H9 (cell line): ENCODE measurements around the gene NBEAL2. TPM values are rescaled to one million over a fixed set of nuclear protein-coding genes. Genes with fewer than 3 reads are reported as not detected.
A peak's percentile ranks its signal among the peaks of the same experiment; 100 is the strongest.

Experiments used
- DNase-seq: peaks from one replicate; pipeline ENCODE4 v3.0.0-alpha.2; 2017
- H2AFZ ChIP-seq: one replicate; pipeline ENCODE4 v1.6.1; 2013; ENCODE audit warnings: mild to moderate bottlenecking, low read length, control low read depth, moderate library complexity
- H2AK5ac ChIP-seq: 2 replicates; pipeline ENCODE4 v1.6.1; 2013; ENCODE audit warnings: low read length, control low read depth, mixed read lengths; ENCODE audit not compliant: insufficient read length
- H2BK120ac ChIP-seq: one replicate; pipeline ENCODE4 v1.6.1; 2013; ENCODE audit warnings: low read depth, mild to moderate bottlenecking, low read length, control low read depth, inconsistent platforms; ENCODE audit not compliant: poor library complexity, severe bottlenecking
- H2BK12ac ChIP-seq: 2 replicates; pipeline ENCODE4 v1.6.1; 2013; ENCODE audit warnings: low read length, control low read depth, mixed read lengths, low read depth; ENCODE audit not compliant: insufficient read length
- H2BK15ac ChIP-seq: 2 replicates; pipeline ENCODE4 v1.6.1; 2013; ENCODE audit warnings: low read depth, low read length, control low read depth
- H2BK20ac ChIP-seq: one replicate; pipeline ENCODE4 v1.6.1; 2013; ENCODE audit warnings: low read depth, mild to moderate bottlenecking, low read length, control low read depth, inconsistent platforms; ENCODE audit not compliant: poor library complexity, severe bottlenecking
- H2BK5ac ChIP-seq: 2 replicates; pipeline ENCODE4 v1.6.1; 2013; ENCODE audit warnings: low read length, control low read depth, mixed read lengths; ENCODE audit not compliant: insufficient read length
- H3K14ac ChIP-seq: 2 replicates; pipeline ENCODE4 v1.6.1; 2013; ENCODE audit warnings: low read length, control low read depth; ENCODE audit not compliant: insufficient read depth
- H3K18ac ChIP-seq: 2 replicates; pipeline ENCODE4 v1.6.1; 2013; ENCODE audit warnings: low read depth, mild to moderate bottlenecking, mixed read lengths, low read length, control low read depth; ENCODE audit not compliant: insufficient read length
- H3K23ac ChIP-seq: 2 replicates; pipeline ENCODE4 v1.6.1; 2013; ENCODE audit warnings: low read length, control low read depth, mixed read lengths, low read depth; ENCODE audit not compliant: insufficient read length
- H3K23me2 ChIP-seq: 2 replicates; pipeline ENCODE4 v1.6.1; 2013; ENCODE audit warnings: low read depth, mild to moderate bottlenecking, mixed read lengths, low read length, control low read depth; ENCODE audit not compliant: insufficient read length, poor library complexity, severe bottlenecking
- H3K27ac ChIP-seq: 2 replicates; pipeline ENCODE4 v1.5.1; 2013; ENCODE audit warnings: low read length, control low read depth, mixed read lengths, low read depth; ENCODE audit not compliant: insufficient read length
- H3K27me3 ChIP-seq: 2 replicates; pipeline ENCODE4 v1.6.1; 2013; ENCODE audit warnings: low read length, control low read depth, inconsistent platforms; ENCODE audit not compliant: insufficient read depth
- H3K4ac ChIP-seq: 2 replicates; pipeline ENCODE4 v1.6.1; 2013; ENCODE audit warnings: low read depth, mild to moderate bottlenecking, control low read depth, inconsistent platforms, low read length, moderate library complexity
- H3K4me1 ChIP-seq: 2 replicates; pipeline ENCODE4 v1.6.1; 2013; ENCODE audit warnings: low read length, control low read depth, inconsistent platforms; ENCODE audit not compliant: insufficient read depth
- H3K4me2 ChIP-seq: 2 replicates; pipeline ENCODE4 v1.6.1; 2013; ENCODE audit warnings: low read length, control low read depth, mixed read lengths; ENCODE audit not compliant: insufficient read length, insufficient read depth
- H3K56ac ChIP-seq: 2 replicates; pipeline ENCODE4 v1.6.1; 2013; ENCODE audit warnings: low read depth, mild to moderate bottlenecking, mixed read lengths, low read length, control low read depth; ENCODE audit not compliant: insufficient read length
- H3K79me1 ChIP-seq: 2 replicates; pipeline ENCODE4 v1.6.1; 2013; ENCODE audit warnings: low read depth, mild to moderate bottlenecking, moderate library complexity, low read length, control low read depth, inconsistent platforms; ENCODE audit not compliant: insufficient read depth, poor library complexity, severe bottlenecking
- H3K79me2 ChIP-seq: 2 replicates; pipeline ENCODE4 v1.6.1; 2013; ENCODE audit warnings: low read length, control low read depth, inconsistent platforms; ENCODE audit not compliant: insufficient read depth
- H3K9ac ChIP-seq: 2 replicates; pipeline ENCODE4 v1.6.1; 2013; ENCODE audit warnings: low read length, control low read depth, mixed read lengths; ENCODE audit not compliant: insufficient read length; ENCODE audit errors: extremely low read depth
- H3K9me3 ChIP-seq: one replicate; pipeline ENCODE4 v1.6.1; 2013; ENCODE audit warnings: low read depth, low read length, inconsistent platforms; ENCODE audit not compliant: control insufficient read depth
- H3T11ph ChIP-seq: one replicate; pipeline ENCODE4 v1.6.1; 2013; ENCODE audit warnings: mild to moderate bottlenecking, low read length, control low read depth, inconsistent platforms
- H4K20me1 ChIP-seq: one replicate; pipeline ENCODE4 v1.6.1; 2013; ENCODE audit not compliant: control insufficient read depth, insufficient read length, insufficient read depth
- H4K5ac ChIP-seq: 2 replicates; pipeline ENCODE4 v1.6.1; 2013; ENCODE audit warnings: low read depth, mild to moderate bottlenecking, mixed read lengths, low read length, control low read depth; ENCODE audit not compliant: insufficient read length
- H4K8ac ChIP-seq: replicated peaks from 2 replicates; pipeline ENCODE4 v1.6.1; 2013; ENCODE audit warnings: low read length, control low read depth, mixed read lengths, low read depth; ENCODE audit not compliant: insufficient read length
- H4K91ac ChIP-seq: 2 replicates; pipeline ENCODE4 v1.6.1; 2013; ENCODE audit warnings: low read depth, mild to moderate bottlenecking, moderate library complexity, mixed read lengths, low read length, control low read depth; ENCODE audit not compliant: insufficient read length
- H3K27ac Mint-ChIP-seq, 3 experiments: 2 replicates in 2 of 3; 3 replicates in 1 of 3; pipeline ENCODE4 v1.8.0; 2020 to 2021; ENCODE audit warnings: mixed read lengths in 3 of 3, mild to moderate bottlenecking in 1 of 3, moderate library complexity in 1 of 3
- H3K27me3 Mint-ChIP-seq: 2 replicates; pipeline ENCODE4 v1.8.0; 2021; ENCODE audit warnings: low read depth, mild to moderate bottlenecking, moderate library complexity, mixed read lengths
- H3K36me3 Mint-ChIP-seq, 3 experiments: 2 replicates in 2 of 3; 3 replicates in 1 of 3; pipeline ENCODE4 v1.8.0; 2020 to 2021; ENCODE audit warnings: low read depth in 3 of 3, mixed read lengths in 3 of 3; ENCODE audit not compliant: insufficient read depth in 1 of 3
- H3K4me1 Mint-ChIP-seq, 2 experiments: 2 replicates each; pipeline ENCODE4 v1.8.0; 2020; ENCODE audit warnings: mixed read lengths in 2 of 2
- H3K4me3 Mint-ChIP-seq, 2 experiments: 2 replicates in 1 of 2; 3 replicates in 1 of 2; pipeline ENCODE4 v1.8.0; 2020 to 2021; ENCODE audit warnings: mild to moderate bottlenecking in 2 of 2, mixed read lengths in 2 of 2, moderate library complexity in 1 of 2
- H3K9me3 Mint-ChIP-seq, 2 experiments: 2 replicates in 1 of 2; 3 replicates in 1 of 2; pipeline ENCODE4 v1.8.0; 2020; ENCODE audit warnings: mild to moderate bottlenecking in 2 of 2, mixed read lengths in 2 of 2, moderate library complexity in 1 of 2
- CTCF ChIP-seq: fragments of 200-600 bp; sonication (generic); conservative IDR thresholded peaks from 3 replicates; pipeline ENCODE4 v1.8.0; 2021; ENCODE audit warnings: antibody characterized with exemption, mild to moderate bottlenecking
- WGBS: extraction: QIAGEN DNeasy Blood & Tissue Kit; methylation state at CpG from one replicate; pipeline ENCODE4 v1.1.7; 2013; ENCODE audit warnings: missing lambda C conversion rate, low lambda C conversion rate, mixed read lengths; ENCODE audit not compliant: insufficient read length; ENCODE audit errors: extremely low coverage; 5-methylcytosine and 5-hydroxymethylcytosine counted together
- total RNA-seq: library from RNA; stranded (reverse); gene quantifications from 2 replicates; pipeline ENCODE4 v1.2.1, GENCODE V29; 2021

Gene NBEAL2
- total RNA-seq, 1 experiment from 2014 or later, result 52.1 TPM

- Histone ChIP-seq H3K18ac (no peak overlapping the region), H3K9ac (no peak overlapping the region), H3K14ac (no peak overlapping the region), H2BK120ac (no peak overlapping the region), H3T11ph (no peak overlapping the region), H3K79me2 (no peaks in the 10 kb centered on the region), H3K27me3 (no peaks in the 10 kb centered on the region), H2BK5ac (no peak overlapping the region), H2AFZ (no peak overlapping the region), H3K4me1 (no peaks in the 10 kb centered on the region), H3K23me2 (no peaks in the 10 kb centered on the region), H4K8ac (no peak overlapping the region), H3K9me3 (no peaks in the 10 kb centered on the region), H2BK20ac (no peak overlapping the region), H4K91ac (no peak overlapping the region), H3K4me2 (no peak overlapping the region), H3K56ac (no peak overlapping the region), H3K79me1 (no peaks in the 10 kb centered on the region), H3K23ac (no peak overlapping the region), H3K27ac (no peak overlapping the region), H4K5ac (no peak overlapping the region), H2BK12ac (no peak overlapping the region), H2AK5ac (no peak overlapping the region), H2BK15ac (no peak overlapping the region), H4K20me1 (no peaks in the 10 kb centered on the region), H3K4ac (no peak overlapping the region)
- no peaks in the 10 kb centered on the region for H3K9me3 Mint-ChIP-seq
- peaks cover 16 to 17% of the 10 kb centered on the region in 2 experiments for H3K4me1 Mint-ChIP-seq
- peaks cover 2 to 19% (median 9%) of the 10 kb centered on the region in 3 experiments; a peak in 5 of 7 replicates for H3K36me3 Mint-ChIP-seq
- H3K4me3 Mint-ChIP-seq, result no peak overlapping the region
- 0 out of 7 replicates have a peak overlapping the region, but pooled peaks of 1 of the 3 experiments have one; percentile 45 for H3K27ac Mint-ChIP-seq
- WGBS, result no CpG with 5 or more reads among the region's 3 CpGs
- DNase-seq, result no peak
- TF ChIP-seq CTCF, result no peak
- no peaks in the 10 kb centered on the region for H3K27me3 Mint-ChIP-seq
Measured at GRCh38 chr3:47028146-47028545, 48.7 kb downstream of the NBEAL2 start.
